ENCODE data around the gene CHAF1A. TPM values are rescaled to one million over a fixed set of nuclear protein-coding genes. Genes with fewer than 3 reads are reported as not detected.

The CHAF1A gene
- total RNA-seq, 3 donors from 2014 or later, result 6.3 to 8.2 (median 7.9) TPM

DNA sequence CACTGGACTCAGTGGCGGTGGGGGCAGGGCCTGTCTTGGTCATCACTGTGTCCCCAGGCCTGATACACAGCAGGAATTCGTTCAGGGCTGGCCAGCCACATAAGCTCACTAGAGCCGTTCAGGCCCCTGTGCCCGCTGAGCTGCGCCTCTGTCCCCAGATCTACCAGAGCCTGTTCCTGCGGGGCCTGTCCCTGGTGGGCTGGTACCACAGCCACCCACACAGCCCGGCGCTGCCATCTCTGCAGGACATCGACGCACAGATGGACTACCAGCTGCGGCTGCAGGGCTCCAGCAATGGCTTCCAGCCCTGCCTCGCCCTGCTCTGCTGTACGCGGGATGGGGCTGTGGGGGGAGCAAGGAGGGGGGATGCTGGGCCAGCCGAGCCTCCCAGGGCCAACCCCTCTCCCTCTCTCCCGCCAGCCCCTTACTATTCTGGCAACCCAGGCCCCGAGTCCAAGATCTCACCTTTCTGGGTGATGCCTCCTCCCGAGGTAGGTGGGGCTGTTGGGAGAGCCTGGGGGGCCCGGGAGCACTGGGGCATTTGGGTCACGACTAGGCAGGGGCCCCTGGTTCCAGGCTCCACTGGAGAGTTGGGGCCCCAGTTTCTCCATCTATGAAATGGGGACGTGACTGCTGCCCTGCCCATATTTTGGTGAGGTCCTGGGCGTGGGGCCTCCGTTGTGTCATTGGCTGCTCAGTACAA is 45.2 kb upstream of the CHAF1A start:
- H3K27ac ChIP-seq, result peak overlapping the region in 1 of 2 donors; percentile 12
- H3K9me3 ChIP-seq, result no peaks in the 10 kb centered on the region
- DNase-seq (ENCODE audit: low spot score in 2 of 2), result no peak
- no peak overlapping the region for H3K4me3 ChIP-seq
- intact Hi-C loops (cut with DNase I; ENCODE audit: low total_unique reads), result no loop called here
- no peaks in the 10 kb centered on the region for H3K27me3 ChIP-seq
- no peaks in the 10 kb centered on the region for H3K4me1 ChIP-seq
- TF ChIP-seq, protein P1, sequence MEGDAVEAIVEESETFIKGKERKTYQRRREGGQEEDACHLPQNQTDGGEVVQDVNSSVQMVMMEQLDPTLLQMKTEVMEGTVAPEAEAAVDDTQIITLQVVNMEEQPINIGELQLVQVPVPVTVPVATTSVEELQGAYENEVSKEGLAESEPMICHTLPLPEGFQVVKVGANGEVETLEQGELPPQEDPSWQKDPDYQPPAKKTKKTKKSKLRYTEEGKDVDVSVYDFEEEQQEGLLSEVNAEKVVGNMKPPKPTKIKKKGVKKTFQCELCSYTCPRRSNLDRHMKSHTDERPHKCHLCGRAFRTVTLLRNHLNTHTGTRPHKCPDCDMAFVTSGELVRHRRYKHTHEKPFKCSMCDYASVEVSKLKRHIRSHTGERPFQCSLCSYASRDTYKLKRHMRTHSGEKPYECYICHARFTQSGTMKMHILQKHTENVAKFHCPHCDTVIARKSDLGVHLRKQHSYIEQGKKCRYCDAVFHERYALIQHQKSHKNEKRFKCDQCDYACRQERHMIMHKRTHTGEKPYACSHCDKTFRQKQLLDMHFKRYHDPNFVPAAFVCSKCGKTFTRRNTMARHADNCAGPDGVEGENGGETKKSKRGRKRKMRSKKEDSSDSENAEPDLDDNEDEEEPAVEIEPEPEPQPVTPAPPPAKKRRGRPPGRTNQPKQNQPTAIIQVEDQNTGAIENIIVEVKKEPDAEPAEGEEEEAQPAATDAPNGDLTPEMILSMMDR (IDR thresholded peaks at IDR 0.05), result no peak
- no peak for TF ChIP-seq POLR2AphosphoS5 (IDR thresholded peaks at IDR 0.05)
- TF ChIP-seq POLR2A (IDR thresholded peaks at IDR 0.05), result no peak
- H3K36me3 ChIP-seq, result no peaks in the 10 kb centered on the region

DNA sequence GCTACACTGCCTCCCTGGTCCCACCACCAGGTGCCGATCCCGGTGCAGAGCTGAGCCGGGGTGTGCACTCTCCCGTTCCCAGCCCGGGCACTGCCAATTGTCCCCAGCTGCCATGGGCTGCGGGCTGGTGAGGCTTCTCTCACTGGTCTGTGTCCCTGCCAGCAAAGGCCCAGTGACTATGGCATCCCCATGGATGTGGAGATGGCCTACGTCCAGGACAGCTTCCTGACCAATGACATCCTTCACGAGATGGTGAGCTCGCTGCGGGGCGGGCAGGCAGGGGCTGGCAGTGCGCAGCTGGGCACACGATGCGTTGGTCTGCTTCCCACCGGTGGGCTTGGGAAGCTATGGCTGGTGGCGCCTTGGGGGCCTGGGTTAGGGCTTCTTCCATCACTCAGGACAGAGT is 44.5 kb upstream of the CHAF1A start:
- Histone ChIP-seq H3K4me3 (no peak overlapping the region), H3K27me3 (no peaks in the 10 kb centered on the region), H3K36me3 (no peaks in the 10 kb centered on the region), H3K9me3 (no peaks in the 10 kb centered on the region), H3K4me1 (no peaks in the 10 kb centered on the region), H3K27ac (no peak overlapping the region)
- intact Hi-C loops (cut with DNase I; ENCODE audit: low total_unique reads), result no loop called here
- DNase-seq (ENCODE audit: low spot score in 2 of 2), result no peak
- TF ChIP-seq POLR2A (IDR thresholded peaks at IDR 0.05), result no peak
- no peak for TF ChIP-seq POLR2AphosphoS5 (IDR thresholded peaks at IDR 0.05)
- TF ChIP-seq, protein P1 (IDR thresholded peaks at IDR 0.05), result no peak

DNA sequence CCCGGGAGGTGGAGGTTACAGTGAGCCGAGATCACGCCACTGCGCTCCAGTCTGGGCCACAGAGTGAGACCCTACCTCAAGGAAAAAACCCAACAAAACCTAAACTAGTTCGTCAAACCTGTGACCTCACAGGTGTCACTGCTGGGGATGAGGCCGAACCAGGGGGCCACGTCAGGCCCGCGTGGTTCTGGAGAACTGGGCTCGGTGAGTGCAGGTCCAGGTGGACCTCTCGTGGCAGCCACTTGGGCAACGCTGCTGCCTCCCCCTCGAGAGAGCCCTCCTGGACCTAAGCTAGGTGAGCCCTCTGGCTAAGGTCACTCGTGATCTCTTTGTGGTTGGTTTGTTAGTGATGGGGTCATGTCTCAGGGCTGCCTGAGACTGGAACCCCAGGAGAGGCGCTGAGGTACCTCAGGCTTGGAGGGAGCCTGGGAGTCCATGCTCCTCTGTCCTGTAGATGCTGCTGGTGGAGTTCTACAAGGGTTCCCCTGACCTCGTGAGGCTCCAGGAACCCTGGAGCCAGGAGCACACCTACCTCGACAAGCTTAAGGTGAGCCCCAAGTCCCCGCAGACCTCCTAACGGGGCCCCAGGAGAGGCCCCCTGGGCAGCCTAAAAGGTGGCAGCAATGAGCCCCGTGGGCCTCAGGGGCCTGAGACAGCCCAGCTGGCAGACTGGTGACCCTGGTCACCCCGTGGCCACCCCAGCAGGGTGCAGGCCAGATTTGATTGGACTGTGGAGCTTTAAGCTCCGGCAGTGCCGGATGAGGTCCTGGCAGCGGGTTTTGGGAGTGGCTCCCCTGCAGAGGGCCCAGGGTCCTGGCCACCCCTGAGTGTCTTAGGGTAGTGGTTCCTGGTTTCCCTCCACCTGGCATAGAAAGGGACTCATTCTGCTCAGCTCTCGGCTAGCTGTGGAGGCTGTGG is 43.5 kb upstream of the CHAF1A start:
- TF ChIP-seq POLR2AphosphoS5 (IDR thresholded peaks at IDR 0.05), result no peak
- TF ChIP-seq, protein P1 (IDR thresholded peaks at IDR 0.05), result no peak
- no peak for TF ChIP-seq POLR2A (IDR thresholded peaks at IDR 0.05)
- Histone ChIP-seq H3K27ac (no peak overlapping the region), H3K27me3 (no peaks in the 10 kb centered on the region), H3K4me3 (no peak overlapping the region), H3K9me3 (no peaks in the 10 kb centered on the region), H3K36me3 (no peaks in the 10 kb centered on the region), H3K4me1 (no peaks in the 10 kb centered on the region)
- intact Hi-C loops (cut with DNase I; ENCODE audit: low total_unique reads), result no loop called here
- DNase-seq (ENCODE audit: low spot score in 2 of 2), result no peak

DNA sequence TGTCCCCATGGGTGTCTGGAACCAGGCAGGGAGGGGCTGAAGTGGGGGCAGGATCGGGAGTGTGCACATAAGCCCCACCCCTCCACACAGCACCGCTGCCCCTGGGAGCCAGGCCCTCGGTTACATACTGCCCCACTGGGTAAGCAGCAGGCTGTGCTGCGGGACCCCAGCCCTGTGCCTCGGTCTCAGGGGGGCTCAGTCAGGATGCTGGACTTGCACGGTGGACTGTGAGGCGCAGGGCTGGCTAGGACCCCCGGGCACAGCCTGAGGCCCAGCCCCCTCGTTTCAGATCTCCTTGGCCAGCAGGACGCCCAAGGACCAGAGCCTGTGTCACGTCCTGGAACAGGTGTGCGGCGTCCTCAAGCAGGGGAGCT is 42.8 kb upstream of the CHAF1A start:
- H3K9me3 ChIP-seq, result no peaks in the 10 kb centered on the region
- H3K27me3 ChIP-seq, result no peaks in the 10 kb centered on the region
- H3K27ac ChIP-seq, result no peak overlapping the region
- H3K36me3 ChIP-seq, result no peaks in the 10 kb centered on the region
- no peaks in the 10 kb centered on the region for H3K4me1 ChIP-seq
- no peak for DNase-seq (ENCODE audit: low spot score in 2 of 2)
- H3K4me3 ChIP-seq, result no peak overlapping the region
- intact Hi-C loops (cut with DNase I; ENCODE audit: low total_unique reads), result no loop called here
- no peak for TF ChIP-seq POLR2A (IDR thresholded peaks at IDR 0.05)
- TF ChIP-seq, protein P1 (IDR thresholded peaks at IDR 0.05), result no peak
- no peak for TF ChIP-seq POLR2AphosphoS5 (IDR thresholded peaks at IDR 0.05)

DNA sequence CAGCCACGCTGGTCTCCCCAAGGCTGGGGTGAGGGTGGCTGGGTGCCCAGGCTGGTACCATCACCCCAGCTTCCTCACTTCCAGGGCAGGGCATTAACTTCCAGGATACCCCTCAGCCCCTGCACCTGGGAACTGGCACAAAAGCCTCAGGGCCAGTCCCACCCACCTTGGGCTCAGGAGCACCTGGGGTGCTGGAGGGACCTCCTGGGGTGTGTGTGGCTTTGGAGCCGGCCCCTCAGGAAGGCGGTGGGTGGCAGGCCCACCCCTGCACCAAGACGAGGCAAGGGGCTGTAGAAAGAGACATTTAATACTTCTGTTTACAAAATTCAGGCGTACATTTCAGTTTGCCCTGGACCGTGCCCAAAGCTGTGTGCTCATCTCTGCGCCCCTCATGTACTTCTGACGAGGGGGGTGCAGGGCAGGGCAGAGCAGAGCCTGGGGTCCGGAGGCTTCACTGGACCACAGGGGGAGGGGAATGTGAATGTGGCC is 42.3 kb upstream of the CHAF1A start:
- Histone ChIP-seq H3K9me3 (no peaks in the 10 kb centered on the region), H3K4me1 (no peaks in the 10 kb centered on the region), H3K27ac (no peak overlapping the region), H3K36me3 (no peaks in the 10 kb centered on the region), H3K4me3 (no peak overlapping the region), H3K27me3 (no peaks in the 10 kb centered on the region)
- DNase-seq (ENCODE audit: low spot score in 2 of 2), result no peak
- intact Hi-C loops (cut with DNase I; ENCODE audit: low total_unique reads), result loop anchor here (10.0 kb wide), 2 partner anchors 95 to 1365 kb away; partner anchors contain the start of genes CATSPERD and LONP1
- TF ChIP-seq, protein P1 (IDR thresholded peaks at IDR 0.05), result no peak
- TF ChIP-seq POLR2A (IDR thresholded peaks at IDR 0.05) (no peak), POLR2AphosphoS5 (IDR thresholded peaks at IDR 0.05) (no peak)

Data from breast epithelium (tissue), 4 donors.